HEK293 (cell line): ENCODE data around the gene HOXD10.

ENCODE experiments used
- CTCF ChIA-PET: fragments of 350-600 bp; formaldehyde crosslinking; extraction: SDS; loops from one replicate; lab custom pipeline; 2021; ENCODE audit warnings: antibody characterized with exemption; lab: Yijun Ruan, JAX
- POLR2A ChIA-PET: fragments of 300-600 bp; formaldehyde crosslinking; extraction: SDS; loops from one replicate; lab custom pipeline; 2020; ENCODE audit warnings: antibody characterized with exemption, inconsistent platforms; lab: Yijun Ruan, JAX
- H3K27ac ChIP-seq: fragments of 200-500 bp; sonication (Bioruptor generic); 2 replicates; pipeline ENCODE4 v1.5.1; 2014; ENCODE audit warnings: low read depth, low read length, control low read depth, inconsistent platforms; ENCODE audit errors: extremely low read depth
- H3K36me3 ChIP-seq, 2 experiments: fragments of 200-500 bp in 1 of 2; sonication (Bioruptor generic) in 1 of 2; 1 replicate in 1 of 2; 2 replicates in 1 of 2; pipeline ENCODE4 v1.5.1; 2014 to 2017; ENCODE audit warnings: inconsistent platforms in 2 of 2, low read length in 2 of 2; ENCODE audit not compliant: control insufficient read depth in 2 of 2, insufficient read depth in 1 of 2
- H3K4me1 ChIP-seq: fragments of 200-500 bp; sonication (Bioruptor generic); 2 replicates; pipeline ENCODE4 v1.5.1; 2014; ENCODE audit warnings: mild to moderate bottlenecking, low read length, inconsistent platforms; ENCODE audit not compliant: control insufficient read depth, insufficient read depth
- H3K4me3 ChIP-seq: 2 replicates; pipeline ENCODE4 v1.5.1; 2011; ENCODE audit warnings: low read depth, mild to moderate bottlenecking, control low read depth, low read length, moderate library complexity
- H3K9me3 ChIP-seq: fragments of 200-500 bp; sonication (Bioruptor generic); 2 replicates; pipeline ENCODE4 v1.5.1; 2014; ENCODE audit warnings: low read depth, low read length, inconsistent platforms; ENCODE audit not compliant: control insufficient read depth, insufficient read depth
- FEZF1 ChIP-seq: fragments of 450-650 bp; formaldehyde crosslinking; IDR thresholded peaks from 2 replicates; pipeline ENCODE4 v1.5.1; 2016; ENCODE audit warnings: missing biosample characterization, missing genetic modification characterization
- GLI4 ChIP-seq: fragments of 450-650 bp; formaldehyde crosslinking; IDR thresholded peaks from 2 replicates; pipeline ENCODE4 v1.5.1; 2016; ENCODE audit warnings: missing biosample characterization, missing genetic modification characterization
- HOXC10 ChIP-seq: sonication (generic); formaldehyde crosslinking; IDR thresholded peaks from 2 replicates; pipeline ENCODE4 v1.8.1; 2023; ENCODE audit warnings: mild to moderate bottlenecking, missing genetic modification reagents
- KLF10 ChIP-seq: fragments of 450-650 bp; IDR thresholded peaks from 2 replicates; pipeline ENCODE4 v1.5.1; 2018; ENCODE audit warnings: missing biosample characterization, mild to moderate bottlenecking, missing genetic modification characterization
- MEIS1 ChIP-seq: sonication (generic); formaldehyde crosslinking; IDR thresholded peaks from 2 replicates; pipeline ENCODE4 v1.8.1; 2022; ENCODE audit warnings: missing genetic modification reagents, mild to moderate bottlenecking, borderline replicate concordance
- SCRT1 ChIP-seq: fragments of 450-650 bp; formaldehyde crosslinking; IDR thresholded peaks from 2 replicates; pipeline ENCODE4 v1.5.1; 2016; ENCODE audit warnings: missing biosample characterization, missing genetic modification characterization, borderline replicate concordance
- TSHZ1 ChIP-seq: fragments of 450-650 bp; formaldehyde crosslinking; IDR thresholded peaks from 2 replicates; pipeline ENCODE4 v1.5.1; 2016; ENCODE audit warnings: missing biosample characterization, missing genetic modification characterization, borderline replicate concordance
- ZBTB17 ChIP-seq: fragments of 450-650 bp; formaldehyde crosslinking; IDR thresholded peaks from 2 replicates; pipeline ENCODE4 v1.5.1; 2016; ENCODE audit warnings: missing biosample characterization, missing genetic modification characterization
- ZNF174 ChIP-seq: fragments of 450-650 bp; formaldehyde crosslinking; IDR thresholded peaks from 2 replicates; pipeline ENCODE4 v1.5.0; 2017; ENCODE audit warnings: missing biosample characterization, mild to moderate bottlenecking, missing genetic modification characterization
- ZNF214 ChIP-seq: fragments of 450-650 bp; formaldehyde crosslinking; IDR thresholded peaks from 2 replicates; pipeline ENCODE4 v1.5.1; 2017; ENCODE audit warnings: missing biosample characterization, mild to moderate bottlenecking, missing genetic modification characterization, borderline replicate concordance
- ZNF266 ChIP-seq: fragments of 450-650 bp; formaldehyde crosslinking; IDR thresholded peaks from 2 replicates; pipeline ENCODE4 v1.5.1; 2016; ENCODE audit warnings: missing biosample characterization, missing genetic modification characterization, low read depth
- ZNF280C ChIP-seq: fragments of 450-650 bp; formaldehyde crosslinking; IDR thresholded peaks from 2 replicates; pipeline ENCODE4 v1.5.1; 2016; ENCODE audit warnings: missing biosample characterization, missing genetic modification characterization
- ZNF292 ChIP-seq: fragments of 450-650 bp; formaldehyde crosslinking; IDR thresholded peaks from 2 replicates; pipeline ENCODE4 v1.5.1; 2016; ENCODE audit warnings: low read depth, missing biosample characterization, missing genetic modification characterization, borderline replicate concordance
- ZNF473 ChIP-seq: fragments of 450-650 bp; formaldehyde crosslinking; IDR thresholded peaks from 2 replicates; pipeline ENCODE4 v1.5.1; 2017; ENCODE audit warnings: missing biosample characterization, missing genetic modification characterization
- ZNF548 ChIP-seq: fragments of 450-650 bp; formaldehyde crosslinking; IDR thresholded peaks from 2 replicates; pipeline ENCODE4 v1.5.1; 2016; ENCODE audit warnings: missing biosample characterization, missing genetic modification characterization
- ZNF561 ChIP-seq: fragments of 450-650 bp; IDR thresholded peaks from 2 replicates; pipeline ENCODE4 v1.5.1; 2018; ENCODE audit warnings: missing biosample characterization, missing genetic modification characterization, borderline replicate concordance
- ZNF596 ChIP-seq: fragments of 450-650 bp; IDR thresholded peaks from 2 replicates; pipeline ENCODE4 v1.5.0; 2018; ENCODE audit warnings: missing biosample characterization, mild to moderate bottlenecking, missing genetic modification characterization, moderate library complexity
- ZNF654 ChIP-seq: fragments of 450-650 bp; formaldehyde crosslinking; IDR thresholded peaks from 2 replicates; pipeline ENCODE4 v1.5.1; 2016; ENCODE audit warnings: low read depth, missing biosample characterization, missing genetic modification characterization
- ZNF658 ChIP-seq: fragments of 450-650 bp; formaldehyde crosslinking; IDR thresholded peaks from 2 replicates; pipeline ENCODE4; 2016; ENCODE audit warnings: missing biosample characterization, missing genetic modification characterization
- ZNF660 ChIP-seq: fragments of 450-650 bp; IDR thresholded peaks from 2 replicates; pipeline ENCODE4 v1.5.1; 2018; ENCODE audit warnings: missing biosample characterization, mild to moderate bottlenecking, missing genetic modification characterization
- ZSCAN4 ChIP-seq: fragments of 450-650 bp; formaldehyde crosslinking; IDR thresholded peaks from 2 replicates; pipeline ENCODE4 v1.5.1; 2017; ENCODE audit warnings: missing biosample characterization, missing genetic modification characterization
- ZXDB ChIP-seq: fragments of 450-650 bp; formaldehyde crosslinking; IDR thresholded peaks from 2 replicates; pipeline ENCODE4 v1.5.1; 2016; ENCODE audit warnings: missing biosample characterization, missing genetic modification characterization
- TF ChIP-seq, protein P1 (sequence below): fragments of 450-650 bp; formaldehyde crosslinking; IDR thresholded peaks from 2 replicates; pipeline ENCODE4 v1.5.1; 2017; ENCODE audit warnings: missing biosample characterization, mild to moderate bottlenecking, missing genetic modification characterization, moderate library complexity
- TF ChIP-seq, protein P2 (sequence below): fragments of 450-650 bp; formaldehyde crosslinking; IDR thresholded peaks from 2 replicates; pipeline ENCODE4 v1.5.1; 2016; ENCODE audit warnings: missing biosample characterization, missing genetic modification characterization

The HOXD10 gene

DNA sequence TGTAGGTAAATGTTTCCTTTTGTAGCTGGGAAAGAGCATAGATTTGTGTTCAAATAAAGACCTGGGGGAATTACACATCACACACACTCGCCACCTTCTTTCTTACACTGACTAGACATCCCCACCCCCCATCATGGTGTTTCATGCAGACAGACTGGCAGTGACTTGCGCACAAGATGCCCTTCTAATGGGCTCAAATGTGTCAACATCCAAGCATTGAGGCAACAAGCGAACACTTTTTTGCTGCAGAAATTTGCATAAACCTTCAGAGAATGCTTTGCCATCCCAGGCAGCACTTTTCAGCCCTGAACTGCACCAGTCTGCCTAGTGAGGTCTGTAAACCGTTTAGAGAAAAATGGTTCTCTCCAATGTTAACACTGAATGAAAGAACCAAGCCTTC lies 17.5 kb downstream of the HOXD10 start:
- no peaks in the 10 kb centered on the region for H3K9me3 ChIP-seq
- H3K36me3 ChIP-seq, result no peaks in the 10 kb centered on the region
- TF ChIP-seq ZNF660 (tag by site-specific recombination) (0 out of 2 replicates have a peak, but pooled peaks have one; percentile 35), ZNF292 (tag by site-specific recombination) (no peak)
- POLR2A ChIA-PET, result interaction anchor here (0.7 kb wide), 1 partner anchor 321 kb away, joined by 3 read pairs; no protein-coding TSS in a partner anchor
- CTCF ChIA-PET, result interaction anchor here (0.5 to 1.7 kb wide), 5 partner anchors 10 to 518 kb away, joined by 3 to 8 read pairs (median 4); no protein-coding TSS in a partner anchor
- H3K4me3 ChIP-seq, result no peak overlapping the region
- peaks cover 16% of the 10 kb centered on the region for H3K4me1 ChIP-seq
- no peak overlapping the region for H3K27ac ChIP-seq

- no peak overlapping the region for H3K4me3 ChIP-seq
- H3K4me1 ChIP-seq, result peaks cover 16% of the 10 kb centered on the region
- no peaks in the 10 kb centered on the region for H3K36me3 ChIP-seq
- no peaks in the 10 kb centered on the region for H3K9me3 ChIP-seq
- H3K27ac ChIP-seq, result peak overlapping the region; percentile 98; the same call in 1 of the 2 replicates
- ChIA-PET POLR2A (no interaction called here), CTCF (interaction anchor here (0.6 to 1.0 kb wide), 4 partner anchors 320 to 1014 kb away, joined by 3 read pairs; no protein-coding TSS in a partner anchor)
- TF ChIP-seq ZNF561 (tag by site-specific recombination) (0 out of 2 replicates have a peak, but pooled peaks have one; percentile 33), SCRT1 (tag by site-specific recombination) (no peak), ZNF266 (tag by site-specific recombination) (no peak), ZNF548 (tag by site-specific recombination) (no peak), ZNF280C (no peak), HOXC10 (no peak), KLF10 (no peak), GLI4 (tag by site-specific recombination) (no peak), ZNF596 (tag by site-specific recombination) (no peak), ZXDB (tag by site-specific recombination) (no peak), ZNF174 (tag by site-specific recombination) (no peak), ZNF658 (tag by site-specific recombination) (no peak), TSHZ1 (tag by site-specific recombination) (no peak), MEIS1 (CRISPR knock-in tag) (no peak), ZNF654 (tag by site-specific recombination) (peak; percentile 59), FEZF1 (peak; percentile 87), ZBTB17 (tag by site-specific recombination) (peak; percentile 13; the same call in 1 of the 2 replicates), ZNF473 (tag by site-specific recombination) (no peak), ZSCAN4 (tag by site-specific recombination) (peak; percentile 60), ZNF214 (tag by site-specific recombination) (no peak)
- TF ChIP-seq, protein P1, sequence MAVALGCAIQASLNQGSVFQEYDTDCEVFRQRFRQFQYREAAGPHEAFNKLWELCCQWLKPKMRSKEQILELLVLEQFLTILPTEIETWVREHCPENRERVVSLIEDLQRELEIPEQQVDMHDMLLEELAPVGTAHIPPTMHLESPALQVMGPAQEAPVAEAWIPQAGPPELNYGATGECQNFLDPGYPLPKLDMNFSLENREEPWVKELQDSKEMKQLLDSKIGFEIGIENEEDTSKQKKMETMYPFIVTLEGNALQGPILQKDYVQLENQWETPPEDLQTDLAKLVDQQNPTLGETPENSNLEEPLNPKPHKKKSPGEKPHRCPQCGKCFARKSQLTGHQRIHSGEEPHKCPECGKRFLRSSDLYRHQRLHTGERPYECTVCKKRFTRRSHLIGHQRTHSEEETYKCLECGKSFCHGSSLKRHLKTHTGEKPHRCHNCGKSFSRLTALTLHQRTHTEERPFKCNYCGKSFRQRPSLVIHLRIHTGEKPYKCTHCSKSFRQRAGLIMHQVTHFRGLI (tag by site-specific recombination), result no peak
- TF ChIP-seq, protein P2, sequence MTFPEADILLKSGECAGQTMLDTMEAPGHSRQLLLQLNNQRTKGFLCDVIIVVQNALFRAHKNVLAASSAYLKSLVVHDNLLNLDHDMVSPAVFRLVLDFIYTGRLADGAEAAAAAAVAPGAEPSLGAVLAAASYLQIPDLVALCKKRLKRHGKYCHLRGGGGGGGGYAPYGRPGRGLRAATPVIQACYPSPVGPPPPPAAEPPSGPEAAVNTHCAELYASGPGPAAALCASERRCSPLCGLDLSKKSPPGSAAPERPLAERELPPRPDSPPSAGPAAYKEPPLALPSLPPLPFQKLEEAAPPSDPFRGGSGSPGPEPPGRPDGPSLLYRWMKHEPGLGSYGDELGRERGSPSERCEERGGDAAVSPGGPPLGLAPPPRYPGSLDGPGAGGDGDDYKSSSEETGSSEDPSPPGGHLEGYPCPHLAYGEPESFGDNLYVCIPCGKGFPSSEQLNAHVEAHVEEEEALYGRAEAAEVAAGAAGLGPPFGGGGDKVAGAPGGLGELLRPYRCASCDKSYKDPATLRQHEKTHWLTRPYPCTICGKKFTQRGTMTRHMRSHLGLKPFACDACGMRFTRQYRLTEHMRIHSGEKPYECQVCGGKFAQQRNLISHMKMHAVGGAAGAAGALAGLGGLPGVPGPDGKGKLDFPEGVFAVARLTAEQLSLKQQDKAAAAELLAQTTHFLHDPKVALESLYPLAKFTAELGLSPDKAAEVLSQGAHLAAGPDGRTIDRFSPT (tag by site-specific recombination), result no peak
These were observed 18.5 kb downstream of the HOXD10 start for GRCh38 chr2:176135035-176135440.
